ENCODE measurements around the gene PDLIM3.
"Not testable (repeated sequence)": the region's sequence is repeated elsewhere in the genome, so short reads cannot be mapped to it uniquely, and the experiment has no call there.

Gene PDLIM3

GRCh38 chr4:185552254-185552653 is 16.9 kb upstream of the PDLIM3 start:
- no peak for DNase-seq

DNA sequence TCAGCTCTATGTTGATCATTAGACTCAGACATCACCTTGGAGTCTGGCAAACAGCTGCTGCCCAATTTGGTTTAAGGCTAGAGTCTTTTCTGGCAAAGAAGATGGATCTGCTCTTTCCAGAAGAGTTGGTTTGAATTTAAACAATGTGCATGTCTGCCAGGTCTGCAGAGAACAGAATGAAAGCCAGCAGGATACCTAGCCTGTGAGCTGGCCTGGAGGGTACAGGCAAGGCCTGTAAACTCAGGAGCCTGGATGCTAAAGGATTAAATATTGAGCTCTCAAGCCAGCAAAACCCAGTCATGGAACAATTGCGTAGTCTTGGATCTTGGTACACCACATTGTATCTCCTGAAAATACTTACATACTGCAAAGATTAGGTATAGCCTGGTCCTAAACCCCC is 15.6 kb upstream of the PDLIM3 start:
- no peak for DNase-seq

GRCh38 chr4:185549095-185549639 is 13.9 kb upstream of the PDLIM3 start:
- no peak for DNase-seq

GRCh38 chr4:185548587-185548986 is 13.3 kb upstream of the PDLIM3 start:
- no peak for DNase-seq

DNA sequence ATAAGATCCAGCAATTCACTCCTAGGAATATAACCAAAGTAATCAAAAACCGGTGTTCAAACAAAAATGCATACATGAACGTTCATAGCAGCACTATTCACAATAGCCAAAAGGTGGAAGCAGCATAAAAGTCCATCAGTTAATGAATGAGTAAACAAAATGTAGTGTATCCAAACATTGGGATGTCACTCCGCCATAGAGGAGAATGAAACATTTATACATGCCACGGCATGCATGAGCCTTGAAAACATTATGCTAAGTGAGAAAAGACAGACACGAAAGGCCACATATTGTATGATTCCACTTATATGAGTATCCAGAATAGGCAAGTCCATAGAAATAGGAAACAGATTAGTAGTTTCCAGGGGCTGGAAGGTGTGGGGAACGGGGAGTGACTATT is 11.0 kb upstream of the PDLIM3 start:
- no peak for DNase-seq

- no peak for DNase-seq
Measured at GRCh38 chr4:185542626-185543315, 7.5 kb upstream of the PDLIM3 start.

DNA sequence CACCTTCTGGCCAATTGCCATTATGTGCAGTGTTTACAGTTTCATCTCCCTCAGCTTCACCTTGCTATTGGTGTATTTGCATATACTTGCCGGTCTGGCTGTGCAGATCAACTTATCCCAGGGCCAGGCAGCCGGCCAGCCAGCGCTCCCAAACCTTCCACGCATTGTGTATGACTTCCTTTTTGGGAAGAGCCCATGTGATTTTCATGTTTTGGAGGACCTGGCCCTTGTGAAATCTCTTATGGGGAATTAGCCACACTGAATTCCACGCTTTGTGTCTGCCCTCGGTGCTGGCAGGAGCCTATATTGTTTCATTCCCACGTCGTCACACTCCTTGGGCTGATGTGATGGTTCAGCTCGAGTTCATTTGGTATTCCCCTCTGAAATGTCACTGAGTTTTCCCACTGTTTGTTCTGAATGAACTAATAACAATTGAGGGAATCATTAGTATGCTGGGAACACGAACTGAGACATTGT is 6.0 kb upstream of the PDLIM3 start:
- DNase-seq: no peak

GRCh38 chr4:185540487-185541120 is 5.3 kb upstream of the PDLIM3 start:
- DNase-seq: no peak

GRCh38 chr4:185540040-185540439 is 4.7 kb upstream of the PDLIM3 start:
- DNase-seq: no peak

- DNase-seq: no peak
Measured at GRCh38 chr4:185538806-185539205, 3.5 kb upstream of the PDLIM3 start.

DNA sequence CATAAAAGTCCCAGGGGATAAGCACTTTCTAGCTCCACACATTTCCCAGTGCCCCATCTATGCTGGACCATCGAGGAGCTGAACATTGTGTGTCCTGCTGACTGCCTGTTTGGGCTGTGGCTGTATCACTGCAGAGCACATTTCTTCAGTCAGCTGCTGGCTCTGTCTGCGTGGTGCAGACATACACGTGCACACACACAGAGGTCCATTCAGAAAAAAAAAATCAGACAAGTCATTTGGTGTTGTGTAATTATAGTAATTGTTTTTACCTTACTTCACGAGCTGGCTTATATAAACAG is 1.1 kb upstream of the PDLIM3 start:
- DNase-seq: no peak

DNA sequence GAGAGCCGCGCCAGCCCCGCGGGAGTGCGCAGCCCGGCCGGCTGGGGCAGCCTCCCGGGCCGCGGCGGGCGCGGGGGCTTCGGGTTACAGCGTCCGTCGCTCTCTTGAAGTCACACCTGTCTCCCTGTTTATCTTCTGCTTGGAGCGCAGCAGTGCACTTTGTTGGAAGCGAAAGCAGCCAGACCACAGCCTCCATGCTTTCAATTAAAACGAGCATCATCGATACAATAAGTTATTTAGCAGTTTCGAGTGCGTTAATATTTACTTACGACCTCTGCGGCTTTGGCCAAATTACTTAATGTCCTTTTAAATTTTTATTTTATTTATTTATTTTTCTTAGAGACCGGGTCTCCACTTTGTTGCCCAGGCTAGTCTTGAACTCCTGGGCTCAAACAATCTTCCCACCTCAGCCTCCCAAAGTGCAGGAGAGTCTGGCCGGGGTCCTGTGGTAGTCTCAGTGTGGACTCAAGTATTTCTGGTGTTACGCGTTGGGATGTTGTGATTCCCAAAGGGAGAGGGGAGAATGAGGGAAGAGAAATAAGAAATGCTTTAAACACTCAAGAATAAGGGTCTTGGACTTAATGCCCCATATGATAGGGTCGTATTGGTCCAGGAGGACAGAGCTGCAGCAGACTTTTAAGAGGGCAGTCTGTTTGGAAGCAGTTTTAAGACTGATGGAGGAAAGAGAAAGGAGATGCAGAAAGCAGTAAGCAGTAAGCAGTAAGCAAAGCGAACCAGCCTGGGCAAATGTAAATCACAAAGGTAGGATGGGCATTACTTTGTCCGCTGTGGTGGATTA is 504 bp upstream of the PDLIM3 start:
- no peak for DNase-seq

DNA sequence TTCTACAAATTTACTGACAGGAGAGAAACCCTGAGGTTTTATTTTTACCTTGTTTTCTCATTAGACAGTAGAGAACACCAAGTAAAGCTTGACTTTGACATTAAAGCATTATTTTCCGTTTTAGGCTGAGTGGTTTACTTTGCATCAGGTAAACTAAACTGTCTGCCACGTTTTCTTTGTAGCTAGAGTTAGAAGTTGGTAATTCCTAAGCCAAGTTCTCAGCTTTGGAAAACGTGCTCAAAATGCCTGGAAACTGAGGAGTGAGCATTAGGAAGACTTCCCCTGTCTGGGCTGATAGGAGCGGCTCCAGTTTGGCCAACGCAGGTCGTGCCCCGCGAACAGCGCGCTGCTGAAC is 819 bp downstream of the PDLIM3 start:
- DNase-seq: no peak

DNA sequence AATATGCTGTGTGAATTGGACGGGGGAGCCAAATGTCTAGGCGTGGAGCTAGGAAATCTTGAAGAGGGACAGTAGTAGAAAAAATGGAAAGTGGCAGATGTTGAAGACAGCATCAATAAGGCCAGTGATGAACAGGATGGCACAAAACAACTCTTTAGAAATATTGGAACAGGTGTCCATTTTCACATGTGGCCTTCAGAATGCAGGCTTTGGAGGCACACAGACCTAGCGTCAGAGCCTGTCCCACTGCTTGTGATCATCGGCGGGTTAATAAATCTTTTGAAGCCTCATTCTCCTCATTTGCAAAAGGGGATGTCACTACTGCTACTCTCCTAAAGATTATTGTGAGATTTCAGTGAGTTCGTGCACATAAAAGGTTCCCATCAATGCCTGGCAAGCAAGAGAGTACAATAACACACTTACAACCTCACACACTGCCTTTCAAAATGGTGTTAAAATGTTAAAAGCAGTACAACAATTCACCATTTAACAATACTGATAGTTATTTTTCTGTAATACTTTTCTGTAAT is 2.4 kb downstream of the PDLIM3 start:
- no peak for DNase-seq

GRCh38 chr4:185532293-185532692 is 3.0 kb downstream of the PDLIM3 start:
- DNase-seq: no peak

- DNase-seq: not testable (repeated sequence)
Measured at GRCh38 chr4:185531654-185532053, 3.7 kb downstream of the PDLIM3 start.

DNA sequence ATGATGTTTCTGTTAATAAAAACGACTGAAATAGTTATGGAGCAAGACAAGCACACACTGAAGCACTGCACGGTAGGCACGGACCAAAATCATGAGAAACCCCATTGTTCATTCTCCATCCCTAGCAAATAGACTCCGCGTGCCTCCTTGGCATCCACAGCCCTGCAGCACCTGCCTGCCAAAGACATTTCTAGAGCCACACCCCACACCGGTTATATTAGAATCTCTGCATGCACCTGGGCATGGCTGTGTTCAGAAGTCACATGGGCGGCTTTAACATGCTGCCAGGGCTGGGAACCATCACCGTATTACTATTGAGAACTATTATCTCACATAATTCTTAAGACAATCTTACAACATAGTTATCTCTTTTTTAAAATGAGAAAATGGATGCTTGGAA is 5.9 kb downstream of the PDLIM3 start:
- DNase-seq: no peak

GRCh38 chr4:185524888-185525863 is 10.1 kb downstream of the PDLIM3 start:
- no peak for DNase-seq

DNA sequence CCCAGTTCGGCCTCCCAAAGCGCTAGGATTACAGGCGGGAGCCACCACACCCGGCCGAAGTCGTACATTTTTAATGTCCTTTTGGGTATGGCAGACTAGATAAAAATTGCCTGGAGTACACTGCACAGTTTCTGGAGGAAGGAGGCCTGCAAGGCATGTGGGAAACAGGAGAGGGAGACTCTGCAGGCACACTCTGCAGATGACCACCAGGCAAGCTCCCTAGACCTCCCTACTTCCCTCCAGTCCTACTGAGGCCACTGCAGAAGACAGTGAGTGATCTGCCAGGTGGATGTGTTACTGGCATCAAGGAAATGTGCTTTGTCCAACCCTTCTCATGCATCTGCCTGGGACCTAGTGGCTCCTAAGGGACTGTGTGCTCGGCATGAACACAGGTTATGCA is 11.4 kb downstream of the PDLIM3 start:
- DNase-seq: no peak

DNA sequence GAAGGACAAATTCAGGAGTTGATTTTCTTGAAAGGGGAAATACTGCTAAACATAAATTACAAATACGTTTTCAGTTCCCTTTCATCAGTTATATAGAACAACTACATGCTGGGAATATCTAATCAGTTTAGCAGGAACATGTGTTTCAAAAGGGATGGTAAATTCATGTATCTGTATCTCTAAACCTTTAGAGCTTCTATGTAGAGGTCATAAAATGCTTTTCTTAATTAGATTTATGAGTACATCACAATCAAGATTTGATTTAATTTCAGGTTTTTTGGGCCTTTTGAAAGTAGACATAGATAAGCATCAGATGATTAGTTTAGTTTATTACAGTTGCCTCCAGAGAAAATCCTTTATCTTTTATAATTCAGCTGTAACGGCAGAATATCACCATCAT is 12.9 kb downstream of the PDLIM3 start:
- no peak for DNase-seq

GRCh38 chr4:185520119-185520518 is 15.2 kb downstream of the PDLIM3 start:
- no peak for DNase-seq

- DNase-seq: no peak
Measured at GRCh38 chr4:185518494-185518893, 16.8 kb downstream of the PDLIM3 start.

All from activated effector memory CD4-positive, alpha-beta T cell treated with Interleukin-2 at 50 U/mL for 16 hours (primary cell).